NT2/D1 (cell line): Measurements from ENCODE around the gene GGA1.

Source experiments
- YY1 ChIP-seq: IDR thresholded peaks from 2 replicates; pipeline ENCODE4 v1.6.1; 2011; ENCODE audit not compliant: insufficient read length, insufficient read depth
- ZNF274 ChIP-seq: IDR thresholded peaks from 2 replicates; pipeline ENCODE4 v1.6.1; 2011; ENCODE audit warnings: mild to moderate bottlenecking, low read depth, low read length

DNA sequence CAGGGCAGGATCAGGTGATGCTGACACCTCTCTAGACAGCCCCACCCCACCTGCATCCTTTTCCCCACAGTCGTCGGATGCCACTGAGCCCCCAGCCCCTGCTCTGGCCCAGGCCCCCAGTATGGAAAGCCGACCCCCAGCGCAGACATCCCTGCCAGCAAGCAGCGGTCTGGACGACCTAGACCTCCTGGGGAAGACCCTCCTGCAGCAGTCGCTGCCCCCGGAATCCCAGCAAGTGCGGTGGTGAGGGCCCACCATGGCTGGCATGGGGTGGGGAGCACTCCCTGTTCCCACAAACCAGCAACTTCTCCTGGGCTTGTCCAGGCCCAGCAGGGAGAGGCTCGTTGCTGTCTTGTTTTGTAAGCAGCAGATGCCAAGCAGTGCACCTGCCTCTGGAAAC, 21.3 kb downstream of the GGA1 start:
- TF ChIP-seq ZNF274 (no peak), YY1 (no peak)
